Activated CD4-positive, CD25-positive, alpha-beta regulatory T cell treated with anti-CD3 and anti-CD28 coated beads, Interleukin-2, amount 50 U/mL, for 24 hours (primary cell): ENCODE data around the gene FAM228B.
"Not testable (repeated sequence)": the region's sequence is repeated elsewhere in the genome, so short reads cannot be mapped to it uniquely, and the experiment has no call there.

ENCODE experiments used
- ATAC-seq, 2 donors: fragments of 150-1000 bp; cut with Tn5 transposase; one replicate each; pipeline ENCODE4 v1.10.0; 2021; ENCODE audit warnings: mild to moderate bottlenecking in 1 of 2, moderate library complexity in 1 of 2

The FAM228B gene

GRCh38 chr2:24104110-24104650 is 19.1 kb upstream of the FAM228B start:
- ATAC-seq, result no peak

GRCh38 chr2:24104906-24105305 is 18.4 kb upstream of the FAM228B start:
- ATAC-seq, result no peak

GRCh38 chr2:24105816-24106215 is 17.5 kb upstream of the FAM228B start:
- no peak for ATAC-seq

- no peak for ATAC-seq
Measured at GRCh38 chr2:24106786-24107185, 16.5 kb upstream of the FAM228B start.

GRCh38 chr2:24107336-24107735 is 15.9 kb upstream of the FAM228B start:
- ATAC-seq, result no peak

GRCh38 chr2:24109431-24109830 is 13.8 kb upstream of the FAM228B start:
- ATAC-seq, result not testable (repeated sequence)

GRCh38 chr2:24110660-24111303 is 12.5 kb upstream of the FAM228B start:
- ATAC-seq, result no peak

GRCh38 chr2:24111407-24111901 is 11.8 kb upstream of the FAM228B start:
- no peak for ATAC-seq

- ATAC-seq, result no peak
Measured at GRCh38 chr2:24115057-24115456, 8.2 kb upstream of the FAM228B start.

GRCh38 chr2:24117902-24118301 is 5.4 kb upstream of the FAM228B start:
- ATAC-seq, result no peak

- ATAC-seq, result no peak
Measured at GRCh38 chr2:24121066-24121465, 2.2 kb upstream of the FAM228B start.

- ATAC-seq, result no peak
Measured at GRCh38 chr2:24121469-24121868, 1.8 kb upstream of the FAM228B start.

GRCh38 chr2:24122366-24123194 is 689 bp upstream of the FAM228B start:
- no peak for ATAC-seq

GRCh38 chr2:24123922-24124580 is 782 bp downstream of the FAM228B start:
- ATAC-seq, result no peak

- ATAC-seq, result no peak
Measured at GRCh38 chr2:24125956-24126355, 2.7 kb downstream of the FAM228B start.

- no peak for ATAC-seq
Measured at GRCh38 chr2:24132543-24132942, 9.3 kb downstream of the FAM228B start.

GRCh38 chr2:24140305-24140704 is 17.0 kb downstream of the FAM228B start:
- ATAC-seq, result not testable (repeated sequence)

- no peak for ATAC-seq
Measured at GRCh38 chr2:24147364-24147763, 24.1 kb downstream of the FAM228B start.

GRCh38 chr2:24152413-24153197 is 29.3 kb downstream of the FAM228B start:
- ATAC-seq, result no peak

- ATAC-seq, result no peak
Measured at GRCh38 chr2:24153478-24153877, 30.2 kb downstream of the FAM228B start.

- ATAC-seq, result no peak
Measured at GRCh38 chr2:24158131-24158530, 34.9 kb downstream of the FAM228B start.

- no peak for ATAC-seq
Measured at GRCh38 chr2:24159708-24160107, 36.4 kb downstream of the FAM228B start.
